ENCODE results near the gene FAF1.
"Not testable (repeated sequence)": the region's sequence is repeated elsewhere in the genome, so short reads cannot be mapped to it uniquely, and the experiment has no call there.

The FAF1 gene

GRCh38 chr1:50783286-50783685, 176.8 kb downstream of the FAF1 start:
- DNase-seq (ENCODE audit: low read depth in 2 of 2, low spot score in 1 of 2) = no peak

GRCh38 chr1:50780797-50781196, 179.3 kb downstream of the FAF1 start:
- DNase-seq (ENCODE audit: low read depth in 2 of 2, low spot score in 1 of 2) = no peak

- DNase-seq (ENCODE audit: low read depth in 2 of 2, low spot score in 1 of 2) = no peak
Observed at GRCh38 chr1:50779801-50780200, 180.3 kb downstream of the FAF1 start.

GRCh38 chr1:50775740-50776139, 184.3 kb downstream of the FAF1 start:
- no peak for DNase-seq (ENCODE audit: low read depth in 2 of 2, low spot score in 1 of 2)

GRCh38 chr1:50774759-50775351, 185.2 kb downstream of the FAF1 start:
- DNase-seq (ENCODE audit: low read depth in 2 of 2, low spot score in 1 of 2) = no peak

- DNase-seq (ENCODE audit: low read depth in 2 of 2, low spot score in 1 of 2) = no peak
Observed at GRCh38 chr1:50766688-50767087, 193.4 kb downstream of the FAF1 start.

- not testable (repeated sequence) for DNase-seq (ENCODE audit: low read depth in 2 of 2, low spot score in 1 of 2)
Observed at GRCh38 chr1:50756543-50756942, 203.5 kb downstream of the FAF1 start.

- DNase-seq (ENCODE audit: low read depth in 2 of 2, low spot score in 1 of 2) = not testable (repeated sequence)
Observed at GRCh38 chr1:50754764-50755163, 205.3 kb downstream of the FAF1 start.

GRCh38 chr1:50750021-50750619, 209.9 kb downstream of the FAF1 start:
- DNase-seq (ENCODE audit: low read depth in 2 of 2, low spot score in 1 of 2) = no peak

GRCh38 chr1:50747394-50747793, 212.7 kb downstream of the FAF1 start:
- no peak for DNase-seq (ENCODE audit: low read depth in 2 of 2, low spot score in 1 of 2)

GRCh38 chr1:50742523-50742922, 217.5 kb downstream of the FAF1 start:
- no peak for DNase-seq (ENCODE audit: low read depth in 2 of 2, low spot score in 1 of 2)

- DNase-seq (ENCODE audit: low read depth in 2 of 2, low spot score in 1 of 2) = no peak
Observed at GRCh38 chr1:50739125-50739524, 220.9 kb downstream of the FAF1 start.

- no peak for DNase-seq (ENCODE audit: low read depth in 2 of 2, low spot score in 1 of 2)
Observed at GRCh38 chr1:50735443-50735842, 224.6 kb downstream of the FAF1 start.

GRCh38 chr1:50727578-50727977, 232.5 kb downstream of the FAF1 start:
- DNase-seq (ENCODE audit: low read depth in 2 of 2, low spot score in 1 of 2) = not testable (repeated sequence)

- no peak for DNase-seq (ENCODE audit: low read depth in 2 of 2, low spot score in 1 of 2)
Observed at GRCh38 chr1:50724626-50725286, 235.3 kb downstream of the FAF1 start.

GRCh38 chr1:50720457-50721053, 239.5 kb downstream of the FAF1 start:
- no peak for DNase-seq (ENCODE audit: low read depth in 2 of 2, low spot score in 1 of 2)

GRCh38 chr1:50719126-50719525, 240.9 kb downstream of the FAF1 start:
- no peak for DNase-seq (ENCODE audit: low read depth in 2 of 2, low spot score in 1 of 2)

GRCh38 chr1:50717327-50717726, 242.7 kb downstream of the FAF1 start:
- DNase-seq (ENCODE audit: low read depth in 2 of 2, low spot score in 1 of 2) = no peak

GRCh38 chr1:50716455-50716854, 243.6 kb downstream of the FAF1 start:
- not testable (repeated sequence) for DNase-seq (ENCODE audit: low read depth in 2 of 2, low spot score in 1 of 2)

- DNase-seq (ENCODE audit: low read depth in 2 of 2, low spot score in 1 of 2) = no peak
Observed at GRCh38 chr1:50710099-50710498, 250.0 kb downstream of the FAF1 start.

- no peak for DNase-seq (ENCODE audit: low read depth in 2 of 2, low spot score in 1 of 2)
Observed at GRCh38 chr1:50707824-50708223, 252.2 kb downstream of the FAF1 start.

- DNase-seq (ENCODE audit: low read depth in 2 of 2, low spot score in 1 of 2) = no peak
Observed at GRCh38 chr1:50705699-50706098, 254.4 kb downstream of the FAF1 start.
